ENCODE results near the gene PELO. TPM values are rescaled to one million over a fixed set of nuclear protein-coding genes. Genes with fewer than 3 reads are reported as not detected.

Gene PELO
- total RNA-seq, 2 donors from 2014 or later = 10.2 to 14.9 TPM

GRCh38 chr5:52821901-52822300 is 34.2 kb downstream of the PELO start:
- Mint-ChIP-seq H3K4me1 (peaks cover 1% of the 10 kb centered on the region), H3K36me3 (ENCODE audit: low read depth) (no peaks in the 10 kb centered on the region), H3K9me3 (no peaks in the 10 kb centered on the region), H3K4me3 (no peak overlapping the region), H3K27ac (no peak overlapping the region), H3K27me3 (ENCODE audit: insufficient read depth) (no peaks in the 10 kb centered on the region)
- no peaks in the 10 kb centered on the region for H3K27me3 ChIP-seq (ENCODE audit: control insufficient read depth, insufficient read depth, low read length, poor library complexity, severe bottlenecking)
- no peak overlapping the region for H3K27ac ChIP-seq (ENCODE audit: low read depth, low read length)
- H3K4me3 ChIP-seq (ENCODE audit: low read length) = no peak overlapping the region
- DNase-seq = no peak
- H3K9me3 ChIP-seq (ENCODE audit: control insufficient read depth, low read length) = no peaks in the 10 kb centered on the region
- TF ChIP-seq, protein P1, sequence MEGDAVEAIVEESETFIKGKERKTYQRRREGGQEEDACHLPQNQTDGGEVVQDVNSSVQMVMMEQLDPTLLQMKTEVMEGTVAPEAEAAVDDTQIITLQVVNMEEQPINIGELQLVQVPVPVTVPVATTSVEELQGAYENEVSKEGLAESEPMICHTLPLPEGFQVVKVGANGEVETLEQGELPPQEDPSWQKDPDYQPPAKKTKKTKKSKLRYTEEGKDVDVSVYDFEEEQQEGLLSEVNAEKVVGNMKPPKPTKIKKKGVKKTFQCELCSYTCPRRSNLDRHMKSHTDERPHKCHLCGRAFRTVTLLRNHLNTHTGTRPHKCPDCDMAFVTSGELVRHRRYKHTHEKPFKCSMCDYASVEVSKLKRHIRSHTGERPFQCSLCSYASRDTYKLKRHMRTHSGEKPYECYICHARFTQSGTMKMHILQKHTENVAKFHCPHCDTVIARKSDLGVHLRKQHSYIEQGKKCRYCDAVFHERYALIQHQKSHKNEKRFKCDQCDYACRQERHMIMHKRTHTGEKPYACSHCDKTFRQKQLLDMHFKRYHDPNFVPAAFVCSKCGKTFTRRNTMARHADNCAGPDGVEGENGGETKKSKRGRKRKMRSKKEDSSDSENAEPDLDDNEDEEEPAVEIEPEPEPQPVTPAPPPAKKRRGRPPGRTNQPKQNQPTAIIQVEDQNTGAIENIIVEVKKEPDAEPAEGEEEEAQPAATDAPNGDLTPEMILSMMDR (conservative IDR thresholded peaks at IDR 0.05) = no peak
- WGBS, 2 experiments (ENCODE audit: insufficient coverage in 1 of 2, insufficient read length in 1 of 2) = 90% methylated on average over 1 of the region's 1 CpG; no CpG with 5 or more reads in 1 of the 2 experiments
- no peak overlapping the region for H3K9ac ChIP-seq (ENCODE audit: extremely low read depth, low read length, poor library complexity, severe bottlenecking)
- H3K36me3 ChIP-seq (ENCODE audit: control insufficient read depth, insufficient read depth, low read length) = no peaks in the 10 kb centered on the region
- H3K4me1 ChIP-seq (ENCODE audit: control insufficient read depth, insufficient read depth, low read length) = no peaks in the 10 kb centered on the region

GRCh38 chr5:52822437-52822836 is 34.7 kb downstream of the PELO start:
- Mint-ChIP-seq H3K27me3 (ENCODE audit: insufficient read depth) (no peaks in the 10 kb centered on the region), H3K27ac (no peak overlapping the region), H3K9me3 (no peaks in the 10 kb centered on the region), H3K4me1 (peaks cover 1% of the 10 kb centered on the region), H3K4me3 (no peak overlapping the region), H3K36me3 (ENCODE audit: low read depth) (no peaks in the 10 kb centered on the region)
- Histone ChIP-seq H3K36me3 (ENCODE audit: control insufficient read depth, insufficient read depth, low read length) (no peaks in the 10 kb centered on the region), H3K9me3 (ENCODE audit: control insufficient read depth, low read length) (peaks cover under 1% of the 10 kb centered on the region), H3K4me3 (ENCODE audit: low read length) (no peak overlapping the region), H3K4me1 (ENCODE audit: control insufficient read depth, insufficient read depth, low read length) (no peaks in the 10 kb centered on the region), H3K27ac (ENCODE audit: low read depth, low read length) (no peak overlapping the region), H3K9ac (ENCODE audit: extremely low read depth, low read length, poor library complexity, severe bottlenecking) (no peak overlapping the region), H3K27me3 (ENCODE audit: control insufficient read depth, insufficient read depth, low read length, poor library complexity, severe bottlenecking) (no peaks in the 10 kb centered on the region)
- TF ChIP-seq, protein P1 (conservative IDR thresholded peaks at IDR 0.05) = no peak
- WGBS, 2 experiments (ENCODE audit: insufficient coverage in 1 of 2, insufficient read length in 1 of 2) = 91 to 95% methylated on average over 4 to 6 of the region's 6 CpGs
- DNase-seq = no peak

DNA sequence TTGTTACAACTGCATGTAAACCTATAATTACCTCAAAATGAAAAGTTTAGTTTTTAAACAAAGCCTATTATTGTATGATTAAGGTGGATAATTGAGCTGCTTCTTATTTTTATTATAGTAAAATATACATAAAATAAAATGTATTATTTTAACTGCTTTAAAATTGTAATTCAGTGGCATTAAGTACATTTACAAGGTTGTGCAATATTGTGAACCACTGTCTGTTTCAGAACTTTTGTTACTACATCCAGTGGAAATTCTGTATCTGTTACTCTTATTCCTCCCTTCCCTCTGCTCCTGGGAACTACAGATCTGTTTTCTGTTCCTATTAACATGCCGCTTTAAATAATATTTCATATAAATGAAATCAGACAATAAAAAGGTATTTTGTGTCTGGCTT is 37.1 kb downstream of the PELO start:
- Mint-ChIP-seq H3K27me3 (ENCODE audit: insufficient read depth) (no peaks in the 10 kb centered on the region), H3K27ac (no peak overlapping the region), H3K4me3 (no peak overlapping the region), H3K36me3 (ENCODE audit: low read depth) (no peaks in the 10 kb centered on the region), H3K9me3 (no peaks in the 10 kb centered on the region), H3K4me1 (no peaks in the 10 kb centered on the region)
- DNase-seq = no peak
- H3K9ac ChIP-seq (ENCODE audit: extremely low read depth, low read length, poor library complexity, severe bottlenecking) = no peak overlapping the region
- H3K4me1 ChIP-seq (ENCODE audit: control insufficient read depth, insufficient read depth, low read length) = no peaks in the 10 kb centered on the region
- no peaks in the 10 kb centered on the region for H3K27me3 ChIP-seq (ENCODE audit: control insufficient read depth, insufficient read depth, low read length, poor library complexity, severe bottlenecking)
- no CpG with 5 or more reads among the region's 1 CpG for WGBS, 2 experiments (ENCODE audit: insufficient coverage in 1 of 2, insufficient read length in 1 of 2)
- H3K36me3 ChIP-seq (ENCODE audit: control insufficient read depth, insufficient read depth, low read length) = no peaks in the 10 kb centered on the region
- no peak overlapping the region for H3K27ac ChIP-seq (ENCODE audit: low read depth, low read length)
- H3K4me3 ChIP-seq (ENCODE audit: low read length) = no peak overlapping the region
- TF ChIP-seq, protein P1 (conservative IDR thresholded peaks at IDR 0.05) = no peak
- H3K9me3 ChIP-seq (ENCODE audit: control insufficient read depth, low read length) = peaks cover 8% of the 10 kb centered on the region
